SU-DHL-6 (cell line): ENCODE data around the gene GBF1.

ENCODE experiments used
- EZH2phosphoT487 ChIP-seq: fragments of 200-600 bp; sonication (generic), shearing (Covaris generic); conservative IDR thresholded peaks from 2 replicates; pipeline ENCODE4 v1.6.1; 2018; ENCODE audit warnings: mild to moderate bottlenecking, antibody characterized with exemption, low read length, moderate library complexity, mixed read lengths
- TF ChIP-seq, protein P1 (sequence below): fragments of 200-600 bp; sonication (generic); IDR thresholded peaks from one replicate; pipeline ENCODE4 v1.5.1; 2017; ENCODE audit warnings: antibody characterized with exemption, mild to moderate bottlenecking, low read length, moderate library complexity; ENCODE audit not compliant: insufficient read depth, poor library complexity, severe bottlenecking

DNA sequence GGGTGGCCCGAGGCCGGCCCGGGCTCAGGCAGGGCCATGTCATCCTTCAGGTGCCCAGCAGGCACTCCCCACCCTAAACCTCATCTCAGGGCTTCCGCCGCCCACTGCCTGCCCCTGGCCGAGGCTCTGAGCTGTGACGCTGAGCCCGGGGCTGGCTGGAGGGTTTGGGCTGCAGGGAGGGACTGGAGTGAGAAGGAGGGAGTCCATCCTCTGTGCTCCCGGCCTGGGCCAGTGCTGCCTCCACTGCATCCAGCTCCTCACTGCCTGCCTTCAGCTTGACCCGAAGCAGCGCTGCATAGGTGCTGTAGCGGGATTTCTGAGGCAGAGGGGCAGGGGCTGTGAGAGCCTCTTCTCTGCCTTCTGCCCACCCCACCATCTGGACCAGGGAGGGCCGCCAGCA lies 157.8 kb downstream of the GBF1 start:
- TF ChIP-seq, protein P1, sequence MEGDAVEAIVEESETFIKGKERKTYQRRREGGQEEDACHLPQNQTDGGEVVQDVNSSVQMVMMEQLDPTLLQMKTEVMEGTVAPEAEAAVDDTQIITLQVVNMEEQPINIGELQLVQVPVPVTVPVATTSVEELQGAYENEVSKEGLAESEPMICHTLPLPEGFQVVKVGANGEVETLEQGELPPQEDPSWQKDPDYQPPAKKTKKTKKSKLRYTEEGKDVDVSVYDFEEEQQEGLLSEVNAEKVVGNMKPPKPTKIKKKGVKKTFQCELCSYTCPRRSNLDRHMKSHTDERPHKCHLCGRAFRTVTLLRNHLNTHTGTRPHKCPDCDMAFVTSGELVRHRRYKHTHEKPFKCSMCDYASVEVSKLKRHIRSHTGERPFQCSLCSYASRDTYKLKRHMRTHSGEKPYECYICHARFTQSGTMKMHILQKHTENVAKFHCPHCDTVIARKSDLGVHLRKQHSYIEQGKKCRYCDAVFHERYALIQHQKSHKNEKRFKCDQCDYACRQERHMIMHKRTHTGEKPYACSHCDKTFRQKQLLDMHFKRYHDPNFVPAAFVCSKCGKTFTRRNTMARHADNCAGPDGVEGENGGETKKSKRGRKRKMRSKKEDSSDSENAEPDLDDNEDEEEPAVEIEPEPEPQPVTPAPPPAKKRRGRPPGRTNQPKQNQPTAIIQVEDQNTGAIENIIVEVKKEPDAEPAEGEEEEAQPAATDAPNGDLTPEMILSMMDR, result no peak
- no peak for TF ChIP-seq EZH2phosphoT487
